Activated naive CD4-positive, alpha-beta T cell treated with anti-CD3 and anti-CD28 coated beads for 36 hours (primary cell): Measurements from ENCODE around the gene LRRC71. TPM values are rescaled to one million over a fixed set of nuclear protein-coding genes. Genes with fewer than 3 reads are reported as not detected.

Experiments
- CTCF ChIA-PET: fragments of 350-600 bp; sonication (Branson Sonifier 250); formaldehyde crosslinking; loops from one replicate; lab custom pipeline; 2021; ENCODE audit warnings: antibody characterized with exemption; lab: Charles Lee
- DNase-seq: peaks from one replicate; pipeline ENCODE4 v3.0.0-alpha.2; 2020
- H3K27ac Mint-ChIP-seq: one replicate; pipeline ENCODE4 v1.8.0; 2021; ENCODE audit warnings: mild to moderate bottlenecking, mixed read lengths
- H3K27me3 Mint-ChIP-seq: one replicate; pipeline ENCODE4 v1.8.0; 2021; ENCODE audit warnings: low read depth, mixed read lengths
- H3K36me3 Mint-ChIP-seq: one replicate; pipeline ENCODE4 v1.8.0; 2021; ENCODE audit warnings: low read depth, mixed read lengths
- H3K4me1 Mint-ChIP-seq: one replicate; pipeline ENCODE4 v1.8.0; 2021; ENCODE audit warnings: low read depth, mixed read lengths
- H3K4me3 Mint-ChIP-seq: one replicate; pipeline ENCODE4 v1.8.0; 2021; ENCODE audit warnings: mild to moderate bottlenecking, moderate library complexity, mixed read lengths
- H3K9me3 Mint-ChIP-seq: one replicate; pipeline ENCODE4 v1.8.0; 2021; ENCODE audit warnings: mixed read lengths
- intact Hi-C: fragments of 100-400 bp; cut with micrococcal nuclease; formaldehyde crosslinking; loops from one replicate; pipeline ENCODE4 v1.15.1; 2023
- total RNA-seq, 2 experiments: library from RNA; stranded (reverse); gene quantifications; one replicate each; pipeline ENCODE4 v1.2.3, GENCODE V29; 2021

The LRRC71 gene
- total RNA-seq, 2 experiments from 2014 or later: not detected

- Mint-ChIP-seq H3K4me1 (no peaks in the 10 kb centered on the region), H3K4me3 (no peak overlapping the region), H3K9me3 (no peaks in the 10 kb centered on the region), H3K27me3 (peaks cover 12% of the 10 kb centered on the region), H3K36me3 (peaks cover 4% of the 10 kb centered on the region), H3K27ac (no peak overlapping the region)
- DNase-seq: no peak
- intact Hi-C loops: no loop called here
- CTCF ChIA-PET: interaction anchor here (1.5 kb wide), 1 partner anchor 97 kb away, joined by 4 read pairs; no protein-coding TSS in a partner anchor
Observed at GRCh38 chr1:156935505-156936128, 15.2 kb downstream of the LRRC71 start.

- Mint-ChIP-seq H3K27ac (no peak overlapping the region), H3K9me3 (no peaks in the 10 kb centered on the region), H3K4me3 (no peak overlapping the region), H3K27me3 (peaks cover 6% of the 10 kb centered on the region), H3K4me1 (no peaks in the 10 kb centered on the region), H3K36me3 (peaks cover 4% of the 10 kb centered on the region)
- DNase-seq: no peak
- CTCF ChIA-PET: interaction anchor here (1.5 to 1.6 kb wide), 4 partner anchors 8 to 97 kb away, joined by 3 to 4 read pairs (median 4); no protein-coding TSS in a partner anchor
- intact Hi-C loops: no loop called here
Observed at GRCh38 chr1:156936191-156936590, 15.8 kb downstream of the LRRC71 start.

GRCh38 chr1:156936721-156937220 is 16.3 kb downstream of the LRRC71 start:
- Mint-ChIP-seq H3K36me3 (peaks cover 4% of the 10 kb centered on the region), H3K4me3 (no peak overlapping the region), H3K4me1 (no peaks in the 10 kb centered on the region), H3K9me3 (no peaks in the 10 kb centered on the region), H3K27ac (no peak overlapping the region), H3K27me3 (peaks cover 2% of the 10 kb centered on the region)
- intact Hi-C loops: no loop called here
- CTCF ChIA-PET: interaction anchor here (0.5 to 1.6 kb wide), 5 partner anchors 9 to 309 kb away, joined by 3 to 5 read pairs (median 4); no protein-coding TSS in a partner anchor
- no peak for DNase-seq

GRCh38 chr1:156937883-156938282 is 17.5 kb downstream of the LRRC71 start:
- CTCF ChIA-PET: interaction anchor here (0.8 to 1.5 kb wide), 4 partner anchors 10 to 48 kb away, joined by 3 read pairs; no protein-coding TSS in a partner anchor
- no peaks in the 10 kb centered on the region for H3K4me1 Mint-ChIP-seq
- no peaks in the 10 kb centered on the region for H3K27me3 Mint-ChIP-seq
- DNase-seq: no peak
- no peaks in the 10 kb centered on the region for H3K9me3 Mint-ChIP-seq
- no peak overlapping the region for H3K4me3 Mint-ChIP-seq
- intact Hi-C loops: no loop called here
- H3K27ac Mint-ChIP-seq: no peak overlapping the region
- H3K36me3 Mint-ChIP-seq: peaks cover 4% of the 10 kb centered on the region

- Mint-ChIP-seq H3K36me3 (peaks cover 4% of the 10 kb centered on the region), H3K27ac (no peak overlapping the region), H3K4me1 (no peaks in the 10 kb centered on the region), H3K9me3 (no peaks in the 10 kb centered on the region), H3K27me3 (no peaks in the 10 kb centered on the region), H3K4me3 (no peak overlapping the region)
- CTCF ChIA-PET: interaction anchor here (0.9 kb wide), 1 partner anchor 28 kb away, joined by 3 read pairs; no protein-coding TSS in a partner anchor
- no peak for DNase-seq
- intact Hi-C loops: no loop called here
Observed at GRCh38 chr1:156938813-156939212, 18.4 kb downstream of the LRRC71 start.

GRCh38 chr1:156939786-156940334 is 19.4 kb downstream of the LRRC71 start:
- CTCF ChIA-PET: no interaction called here
- intact Hi-C loops: no loop called here
- DNase-seq: no peak
- Mint-ChIP-seq H3K4me1 (no peaks in the 10 kb centered on the region), H3K27me3 (no peaks in the 10 kb centered on the region), H3K27ac (no peak overlapping the region), H3K4me3 (no peak overlapping the region), H3K36me3 (peaks cover 4% of the 10 kb centered on the region), H3K9me3 (no peaks in the 10 kb centered on the region)

- intact Hi-C loops: no loop called here
- H3K27ac Mint-ChIP-seq: no peak overlapping the region
- peaks cover 7% of the 10 kb centered on the region for H3K36me3 Mint-ChIP-seq
- no peak overlapping the region for H3K4me3 Mint-ChIP-seq
- H3K4me1 Mint-ChIP-seq: no peaks in the 10 kb centered on the region
- DNase-seq: no peak
- no peaks in the 10 kb centered on the region for H3K9me3 Mint-ChIP-seq
- CTCF ChIA-PET: interaction anchor here (0.8 kb wide), 1 partner anchor 31 kb away, joined by 3 read pairs; no protein-coding TSS in a partner anchor
- no peaks in the 10 kb centered on the region for H3K27me3 Mint-ChIP-seq
Observed at GRCh38 chr1:156941675-156942074, 21.2 kb downstream of the LRRC71 start.

GRCh38 chr1:156942176-156942575 is 21.7 kb downstream of the LRRC71 start:
- H3K4me1 Mint-ChIP-seq: no peaks in the 10 kb centered on the region
- H3K27ac Mint-ChIP-seq: no peak overlapping the region
- DNase-seq: no peak
- no peaks in the 10 kb centered on the region for H3K27me3 Mint-ChIP-seq
- intact Hi-C loops: no loop called here
- CTCF ChIA-PET: interaction anchor here (0.8 to 1.0 kb wide), 2 partner anchors 16 to 31 kb away, joined by 3 to 4 read pairs; no protein-coding TSS in a partner anchor
- peaks cover 7% of the 10 kb centered on the region for H3K36me3 Mint-ChIP-seq
- H3K9me3 Mint-ChIP-seq: no peaks in the 10 kb centered on the region
- H3K4me3 Mint-ChIP-seq: no peak overlapping the region

GRCh38 chr1:156942576-156942975 is 22.1 kb downstream of the LRRC71 start:
- Mint-ChIP-seq H3K4me1 (no peaks in the 10 kb centered on the region), H3K9me3 (no peaks in the 10 kb centered on the region), H3K27me3 (no peaks in the 10 kb centered on the region), H3K4me3 (no peak overlapping the region), H3K27ac (no peak overlapping the region), H3K36me3 (peaks cover 7% of the 10 kb centered on the region)
- CTCF ChIA-PET: interaction anchor here (0.8 to 1.0 kb wide), 2 partner anchors 16 to 32 kb away, joined by 3 to 4 read pairs; no protein-coding TSS in a partner anchor
- no peak for DNase-seq
- intact Hi-C loops: no loop called here

GRCh38 chr1:156943756-156944155 is 23.3 kb downstream of the LRRC71 start:
- H3K4me3 Mint-ChIP-seq: no peak overlapping the region
- no peaks in the 10 kb centered on the region for H3K4me1 Mint-ChIP-seq
- peaks cover 7% of the 10 kb centered on the region for H3K36me3 Mint-ChIP-seq
- CTCF ChIA-PET: no interaction called here
- H3K27me3 Mint-ChIP-seq: no peaks in the 10 kb centered on the region
- H3K27ac Mint-ChIP-seq: no peak overlapping the region
- no peak for DNase-seq
- intact Hi-C loops: no loop called here
- no peaks in the 10 kb centered on the region for H3K9me3 Mint-ChIP-seq

- intact Hi-C loops: no loop called here
- no peak for DNase-seq
- H3K9me3 Mint-ChIP-seq: no peaks in the 10 kb centered on the region
- no peak overlapping the region for H3K4me3 Mint-ChIP-seq
- H3K27me3 Mint-ChIP-seq: no peaks in the 10 kb centered on the region
- H3K27ac Mint-ChIP-seq: no peak overlapping the region
- CTCF ChIA-PET: no interaction called here
- H3K36me3 Mint-ChIP-seq: peaks cover 3% of the 10 kb centered on the region
- H3K4me1 Mint-ChIP-seq: no peaks in the 10 kb centered on the region
Observed at GRCh38 chr1:156944268-156944667, 23.8 kb downstream of the LRRC71 start.

- intact Hi-C loops: no loop called here
- Mint-ChIP-seq H3K27ac (no peak overlapping the region), H3K27me3 (no peaks in the 10 kb centered on the region), H3K4me3 (no peak overlapping the region), H3K4me1 (no peaks in the 10 kb centered on the region), H3K36me3 (peaks cover 4% of the 10 kb centered on the region), H3K9me3 (no peaks in the 10 kb centered on the region)
- CTCF ChIA-PET: no interaction called here
- no peak for DNase-seq
Observed at GRCh38 chr1:156944848-156945247, 24.4 kb downstream of the LRRC71 start.
